HEK293 (cell line): ENCODE data around the gene ITGAL.

Experiments used
- AEBP2 ChIP-seq: fragments of 450-650 bp; formaldehyde crosslinking; IDR thresholded peaks from 2 replicates; pipeline ENCODE4 v1.5.1; 2016; ENCODE audit warnings: missing biosample characterization, missing genetic modification characterization, borderline replicate concordance
- GLIS1 ChIP-seq: fragments of 450-650 bp; formaldehyde crosslinking; IDR thresholded peaks from 2 replicates; pipeline ENCODE4 v1.5.1; 2016; ENCODE audit warnings: missing biosample characterization, missing genetic modification characterization
- KLF7 ChIP-seq: fragments of 450-650 bp; formaldehyde crosslinking; IDR thresholded peaks from 2 replicates; pipeline ENCODE4 v1.5.1; 2016; ENCODE audit warnings: missing biosample characterization, missing genetic modification characterization, borderline replicate concordance
- KLF8 ChIP-seq: fragments of 450-650 bp; formaldehyde crosslinking; IDR thresholded peaks from 2 replicates; pipeline ENCODE4 v1.5.1; 2016; ENCODE audit warnings: missing biosample characterization, missing genetic modification characterization
- PRDM6 ChIP-seq: fragments of 450-650 bp; formaldehyde crosslinking; IDR thresholded peaks from 2 replicates; pipeline ENCODE4 v1.5.1; 2017; ENCODE audit warnings: missing biosample characterization, missing genetic modification characterization
- SETDB1 ChIP-seq: IDR thresholded peaks from one replicate; pipeline ENCODE4 v1.6.1; 2017; ENCODE audit warnings: mild to moderate bottlenecking, low read length, moderate library complexity, mixed read lengths; ENCODE audit not compliant: insufficient read length
- TRIM28 ChIP-seq: IDR thresholded peaks from 2 replicates; pipeline ENCODE4 v1.6.1; 2011; ENCODE audit warnings: low read length, control low read depth, borderline replicate concordance
- ZBTB21 ChIP-seq: fragments of 450-650 bp; formaldehyde crosslinking; IDR thresholded peaks from 2 replicates; pipeline ENCODE4 v1.5.1; 2017; ENCODE audit warnings: missing biosample characterization, missing genetic modification characterization
- ZIC2 ChIP-seq: fragments of 450-650 bp; formaldehyde crosslinking; IDR thresholded peaks from 2 replicates; pipeline ENCODE4 v1.5.1; 2016; ENCODE audit warnings: missing biosample characterization, missing genetic modification characterization
- ZNF10 ChIP-seq: fragments of 450-650 bp; formaldehyde crosslinking; IDR thresholded peaks from 2 replicates; pipeline ENCODE4 v1.5.1; 2017; ENCODE audit warnings: missing biosample characterization, missing genetic modification characterization
- ZNF157 ChIP-seq: fragments of 450-650 bp; formaldehyde crosslinking; IDR thresholded peaks from 2 replicates; pipeline ENCODE4 v1.5.1; 2016; ENCODE audit warnings: missing biosample characterization, missing genetic modification characterization
- ZNF174 ChIP-seq: fragments of 450-650 bp; formaldehyde crosslinking; IDR thresholded peaks from 2 replicates; pipeline ENCODE4 v1.5.0; 2017; ENCODE audit warnings: missing biosample characterization, mild to moderate bottlenecking, missing genetic modification characterization
- ZNF274 ChIP-seq, 2 experiments: fragments of 200-500 bp in 1 of 2; fragments of 450-650 bp in 1 of 2; sonication (Bioruptor generic) in 1 of 2; formaldehyde crosslinking in 1 of 2; IDR thresholded peaks; 2 replicates each; pipeline versions ENCODE4 v1.5.1 to v1.6.1; 2014 to 2016; ENCODE audit warnings: borderline replicate concordance in 1 of 2, inconsistent platforms in 1 of 2, low read length in 1 of 2, missing biosample characterization in 1 of 2, missing genetic modification characterization in 1 of 2
- ZNF311 ChIP-seq: fragments of 450-650 bp; formaldehyde crosslinking; IDR thresholded peaks from 2 replicates; pipeline ENCODE4 v1.5.1; 2017; ENCODE audit warnings: missing biosample characterization, missing genetic modification characterization, borderline replicate concordance
- ZNF341 ChIP-seq: fragments of 450-650 bp; formaldehyde crosslinking; IDR thresholded peaks from 2 replicates; pipeline ENCODE4; 2016; ENCODE audit warnings: low read depth, missing biosample characterization, missing genetic modification characterization
- ZNF366 ChIP-seq: fragments of 450-650 bp; formaldehyde crosslinking; conservative IDR thresholded peaks from 2 replicates; pipeline ENCODE4 v1.5.1; 2016; ENCODE audit warnings: missing biosample characterization, missing genetic modification characterization
- ZNF416 ChIP-seq: fragments of 450-650 bp; formaldehyde crosslinking; IDR thresholded peaks from 2 replicates; pipeline ENCODE4 v1.5.1; 2016; ENCODE audit warnings: missing biosample characterization, missing genetic modification characterization
- ZNF510 ChIP-seq: fragments of 450-650 bp; formaldehyde crosslinking; IDR thresholded peaks from 2 replicates; pipeline ENCODE4 v1.5.1; 2018; ENCODE audit warnings: mild to moderate bottlenecking, missing genetic modification characterization, missing biosample characterization; ENCODE audit not compliant: insufficient replicate concordance
- ZNF518A ChIP-seq: fragments of 450-650 bp; formaldehyde crosslinking; conservative IDR thresholded peaks from 2 replicates; pipeline ENCODE4 v1.5.1; 2016; ENCODE audit warnings: low read depth, missing biosample characterization, missing genetic modification characterization
- ZNF530 ChIP-seq: fragments of 450-650 bp; formaldehyde crosslinking; IDR thresholded peaks from 2 replicates; pipeline ENCODE4 v1.5.1; 2016; ENCODE audit warnings: low read depth, missing biosample characterization, missing genetic modification characterization
- ZNF549 ChIP-seq: fragments of 450-650 bp; IDR thresholded peaks from 2 replicates; pipeline ENCODE4 v1.5.1; 2018; ENCODE audit warnings: missing biosample characterization, missing genetic modification characterization, mild to moderate bottlenecking, inconsistent platforms, moderate library complexity
- ZNF560 ChIP-seq: fragments of 450-650 bp; formaldehyde crosslinking; IDR thresholded peaks from 2 replicates; pipeline ENCODE4 v1.5.1; 2017; ENCODE audit warnings: missing biosample characterization, missing genetic modification characterization, borderline replicate concordance
- ZNF580 ChIP-seq: fragments of 450-650 bp; formaldehyde crosslinking; IDR thresholded peaks from 2 replicates; pipeline ENCODE4 v1.5.1; 2016; ENCODE audit warnings: missing biosample characterization, missing genetic modification characterization
- ZNF623 ChIP-seq: fragments of 450-650 bp; formaldehyde crosslinking; IDR thresholded peaks from 2 replicates; pipeline ENCODE4 v1.5.1; 2016; ENCODE audit warnings: missing biosample characterization, missing genetic modification characterization
- ZNF658 ChIP-seq: fragments of 450-650 bp; formaldehyde crosslinking; IDR thresholded peaks from 2 replicates; pipeline ENCODE4; 2016; ENCODE audit warnings: missing biosample characterization, missing genetic modification characterization
- ZNF660 ChIP-seq: fragments of 450-650 bp; IDR thresholded peaks from 2 replicates; pipeline ENCODE4 v1.5.1; 2018; ENCODE audit warnings: missing biosample characterization, mild to moderate bottlenecking, missing genetic modification characterization
- ZNF776 ChIP-seq: fragments of 450-650 bp; formaldehyde crosslinking; IDR thresholded peaks from 2 replicates; pipeline ENCODE4 v1.5.0; 2017; ENCODE audit warnings: missing biosample characterization, missing genetic modification characterization, borderline replicate concordance
- ZNF785 ChIP-seq: fragments of 450-650 bp; formaldehyde crosslinking; IDR thresholded peaks from 2 replicates; pipeline ENCODE4 v1.5.1; 2016; ENCODE audit warnings: missing biosample characterization, missing genetic modification characterization
- ZNF843 ChIP-seq: fragments of 450-650 bp; formaldehyde crosslinking; IDR thresholded peaks from 2 replicates; pipeline ENCODE4 v1.5.1; 2016; ENCODE audit warnings: missing biosample characterization, missing genetic modification characterization
- ZSCAN30 ChIP-seq: fragments of 450-650 bp; IDR thresholded peaks from 2 replicates; pipeline ENCODE4 v1.5.1; 2018; ENCODE audit warnings: missing biosample characterization, mild to moderate bottlenecking, missing genetic modification characterization, moderate library complexity

Gene ITGAL

GRCh38 chr16:30526823-30527634 lies 54.5 kb downstream of the ITGAL start (continued):
- TF ChIP-seq ZBTB21 (tag by site-specific recombination) (peak; percentile 69), SETDB1 (no peak), ZNF518A (tag by site-specific recombination) (peak; percentile 41; the same call in 1 of the 2 replicates), ZNF157 (tag by site-specific recombination) (no peak), ZNF366 (tag by site-specific recombination) (no peak), ZNF843 (peak; percentile 78), ZSCAN30 (tag by site-specific recombination) (peak; percentile 57), ZNF560 (tag by site-specific recombination) (no peak), ZNF660 (tag by site-specific recombination) (peak; percentile 90), AEBP2 (tag by site-specific recombination) (no peak), ZNF510 (tag by site-specific recombination) (no peak), ZIC2 (peak; percentile 83), ZNF776 (tag by site-specific recombination) (no peak), ZNF785 (peak; percentile 86; the same call in 1 of the 2 replicates), ZNF549 (no peak), ZNF416 (tag by site-specific recombination) (no peak; the same call in 1 of the 2 replicates), GLIS1 (tag by site-specific recombination) (peak; percentile 68), ZNF174 (no peak), ZNF580 (tag by site-specific recombination) (0 out of 2 replicates have a peak, but pooled peaks have one; percentile 45), ZNF658 (no peak), TRIM28 (peak; percentile 39; the same call in 1 of the 2 replicates), KLF7 (tag by site-specific recombination) (peak; percentile 76; the same call in 1 of the 2 replicates), KLF8 (tag by site-specific recombination) (peak; percentile 94), PRDM6 (no peak), ZNF311 (tag by site-specific recombination) (no peak), ZNF530 (no peak), ZNF341 (tag by site-specific recombination) (peak; percentile 100), ZNF623 (tag by site-specific recombination) (0 out of 2 replicates have a peak, but pooled peaks have one; percentile 21), ZNF274 (IDR thresholded peaks at IDR 0.05; ENCODE audit: low read length) (no peak), ZNF274 (tag by site-specific recombination; IDR thresholded peaks at IDR 0.05; ENCODE audit: borderline replicate concordance) (no peak), ZNF10 (0 out of 2 replicates have a peak, but pooled peaks have one; percentile 27)
